ENCODE results near the gene SETD9. TPM values are rescaled to one million over a fixed set of nuclear protein-coding genes. Genes with fewer than 3 reads are reported as not detected.

The SETD9 gene
- total RNA-seq, 1 donor from 2014 or later = 16.0 TPM

DNA sequence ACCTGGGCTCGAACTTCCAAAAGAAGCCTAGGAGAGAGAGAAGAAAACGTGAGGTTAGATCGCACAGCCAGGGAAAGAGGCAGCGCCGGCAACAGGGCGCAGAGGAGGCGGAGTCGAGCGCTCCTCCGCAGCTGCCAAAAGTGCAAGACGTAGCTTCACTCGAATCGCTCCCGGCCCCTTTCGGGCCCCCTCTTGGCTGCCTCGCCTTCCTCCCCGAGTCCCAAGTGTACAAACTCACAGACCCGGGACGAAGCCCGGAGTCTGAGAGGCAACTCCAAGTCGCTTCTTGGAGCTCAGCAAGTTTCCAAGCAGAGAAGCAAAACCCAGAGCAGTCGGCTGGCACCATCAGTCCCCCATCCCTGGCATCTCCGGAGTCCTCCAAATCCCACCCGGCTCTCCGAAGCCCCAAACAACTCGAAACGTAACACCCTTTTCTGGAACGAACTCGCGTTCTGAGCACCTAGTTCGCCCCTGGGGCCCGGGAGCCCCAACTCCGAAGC is 41.3 kb downstream of the SETD9 start:
- peaks cover 2% of the 10 kb centered on the region for H3K27me3 Mint-ChIP-seq (ENCODE audit: unreplicated experiment)
- no peak for TF ChIP-seq CTCF (IDR thresholded peaks at IDR 0.05; ENCODE audit: unreplicated experiment)
- peak; percentile 57 for DNase-seq (ENCODE audit: low spot score)
- H3K4me3 Mint-ChIP-seq (ENCODE audit: unreplicated experiment) = peak overlapping the region; percentile 94
- H3K9me3 Mint-ChIP-seq (ENCODE audit: unreplicated experiment) = no peaks in the 10 kb centered on the region
- H3K4me1 Mint-ChIP-seq (ENCODE audit: unreplicated experiment) = peaks cover 14% of the 10 kb centered on the region
- peaks cover 8% of the 10 kb centered on the region for H3K36me3 Mint-ChIP-seq (ENCODE audit: low read depth, unreplicated experiment)
- H3K27ac Mint-ChIP-seq (ENCODE audit: unreplicated experiment) = peak overlapping the region; percentile 81

DNA sequence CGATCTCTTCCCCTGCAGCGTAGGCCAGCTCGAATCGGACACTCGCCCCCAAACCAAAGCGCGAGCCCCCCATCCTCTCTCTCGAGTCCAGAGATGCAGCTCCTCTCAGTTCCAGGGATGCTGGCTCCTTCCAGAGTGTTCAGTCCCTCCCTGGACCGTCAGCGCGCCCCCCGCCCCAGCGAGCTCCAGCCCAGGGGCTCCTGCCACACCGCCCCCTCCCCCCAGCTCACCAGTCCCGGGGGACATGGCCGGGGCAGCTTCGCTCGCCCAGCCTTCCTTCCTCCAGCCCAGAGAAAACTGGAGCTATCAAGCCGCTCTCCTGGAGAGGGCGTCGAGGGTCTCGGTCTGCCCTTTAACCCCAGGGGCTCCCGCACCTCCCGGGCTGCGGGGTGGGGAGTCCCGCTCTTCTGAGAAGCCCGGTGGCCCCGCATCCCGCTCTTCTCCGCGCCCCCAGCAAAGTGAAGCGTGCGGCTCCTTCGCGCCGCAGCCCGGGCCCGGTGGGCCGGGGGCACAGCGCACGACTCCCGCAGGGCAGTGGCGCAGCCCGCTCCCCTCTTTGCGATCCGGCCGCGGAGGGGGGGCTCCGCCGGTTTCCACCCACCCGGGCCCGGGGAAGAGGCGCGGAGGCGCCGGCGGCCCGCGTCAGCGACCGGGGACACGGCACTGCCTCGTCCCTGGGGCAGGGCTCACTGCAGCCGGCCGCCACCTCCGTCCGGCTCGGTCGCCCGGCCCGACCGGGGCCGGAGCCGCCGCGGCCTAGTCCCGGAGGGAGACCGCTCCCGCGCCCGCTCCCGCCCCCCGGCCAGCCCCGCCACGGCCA is 41.9 kb downstream of the SETD9 start:
- Mint-ChIP-seq H3K4me3 (ENCODE audit: unreplicated experiment) (peak overlapping the region; percentile 94), H3K27me3 (ENCODE audit: unreplicated experiment) (peaks cover 2% of the 10 kb centered on the region), H3K36me3 (ENCODE audit: low read depth, unreplicated experiment) (peaks cover 4% of the 10 kb centered on the region), H3K4me1 (ENCODE audit: unreplicated experiment) (peaks cover 14% of the 10 kb centered on the region), H3K9me3 (ENCODE audit: unreplicated experiment) (no peaks in the 10 kb centered on the region), H3K27ac (ENCODE audit: unreplicated experiment) (peak overlapping the region; percentile 81)
- no peak for TF ChIP-seq CTCF (IDR thresholded peaks at IDR 0.05; ENCODE audit: unreplicated experiment)
- DNase-seq (ENCODE audit: low spot score) = peak; percentile 62

GRCh38 chr5:56951946-56952691 is 42.7 kb downstream of the SETD9 start, which contains the start of gene MIER3:
MIER3 (minus strand) TSS chr5:56952123; CDS start chr5:56952102, 21 bp downstream.
- peak within 1 kb of the TSS; percentile 81 for H3K27ac Mint-ChIP-seq (ENCODE audit: unreplicated experiment)
- TF ChIP-seq CTCF (IDR thresholded peaks at IDR 0.05; ENCODE audit: unreplicated experiment) = no peak
- peak; percentile 82 for DNase-seq (ENCODE audit: low spot score)
- H3K27me3 Mint-ChIP-seq (ENCODE audit: unreplicated experiment) = peaks cover 2% of the 10 kb centered on the region
- peaks cover 4% of the 10 kb centered on the region for H3K36me3 Mint-ChIP-seq (ENCODE audit: low read depth, unreplicated experiment)
- H3K9me3 Mint-ChIP-seq (ENCODE audit: unreplicated experiment) = no peaks in the 10 kb centered on the region
- peaks cover 14% of the 10 kb centered on the region for H3K4me1 Mint-ChIP-seq (ENCODE audit: unreplicated experiment)
- H3K4me3 Mint-ChIP-seq (ENCODE audit: unreplicated experiment) = peak within 1 kb of the TSS; percentile 94

GRCh38 chr5:56954262-56954661 is 44.9 kb downstream of the SETD9 start:
- TF ChIP-seq CTCF (IDR thresholded peaks at IDR 0.05; ENCODE audit: unreplicated experiment) = no peak
- Mint-ChIP-seq H3K27me3 (ENCODE audit: unreplicated experiment) (peaks cover 2% of the 10 kb centered on the region), H3K36me3 (ENCODE audit: low read depth, unreplicated experiment) (peaks cover 4% of the 10 kb centered on the region), H3K4me3 (ENCODE audit: unreplicated experiment) (no peak overlapping the region), H3K27ac (ENCODE audit: unreplicated experiment) (no peak overlapping the region), H3K9me3 (ENCODE audit: unreplicated experiment) (no peaks in the 10 kb centered on the region), H3K4me1 (ENCODE audit: unreplicated experiment) (peaks cover 14% of the 10 kb centered on the region)
- no peak for DNase-seq (ENCODE audit: low spot score)

Measured in endothelial cell (in vitro differentiated cells).